Globus pallidus (tissue), 1 donor: ENCODE data around the gene ODF2.
"Not testable (repeated sequence)": the region's sequence is repeated elsewhere in the genome, so short reads cannot be mapped to it uniquely, and the experiment has no call there.

Experiments used
- DNase-seq: peaks from one replicate; pipeline ENCODE4 v3.0.0-alpha.2; 2015; ENCODE audit warnings: low spot score

ODF2 gene

GRCh38 chr9:128455849-128456612 lies at the start of gene ODF2:
Gene ODF2 (plus strand): TSS chr9:128456006. CDS start chr9:128456092, 86 bp downstream.
- DNase-seq: peak; percentile 96

GRCh38 chr9:128406848-128407391 lies 48.9 kb upstream of the ODF2 start:
- DNase-seq: no peak

GRCh38 chr9:128408963-128409431 lies 46.8 kb upstream of the ODF2 start:
- peak; percentile 96 for DNase-seq

- no peak for DNase-seq
Measured at GRCh38 chr9:128409450-128409849, 46.4 kb upstream of the ODF2 start.

GRCh38 chr9:128409978-128410377 lies 45.8 kb upstream of the ODF2 start:
- peak; percentile 82 for DNase-seq

GRCh38 chr9:128411364-128412119 lies 44.3 kb upstream of the ODF2 start:
- DNase-seq: peak; percentile 70

- DNase-seq: peak; percentile 95
Measured at GRCh38 chr9:128412120-128412790, 43.6 kb upstream of the ODF2 start.

- DNase-seq: not testable (repeated sequence)
Measured at GRCh38 chr9:128413728-128414127, 42.1 kb upstream of the ODF2 start.

GRCh38 chr9:128414461-128414860 lies 41.3 kb upstream of the ODF2 start:
- no peak for DNase-seq

- no peak for DNase-seq
Measured at GRCh38 chr9:128415281-128415680, 40.5 kb upstream of the ODF2 start.

- no peak for DNase-seq
Measured at GRCh38 chr9:128416014-128416413, 39.8 kb upstream of the ODF2 start.

GRCh38 chr9:128416432-128417019 lies 39.3 kb upstream of the ODF2 start:
- no peak for DNase-seq

GRCh38 chr9:128419061-128419925 lies 36.5 kb upstream of the ODF2 start:
- DNase-seq: peak; percentile 63

GRCh38 chr9:128420060-128420650 lies 35.7 kb upstream of the ODF2 start:
- peak; percentile 74 for DNase-seq

GRCh38 chr9:128420651-128421481 lies 34.9 kb upstream of the ODF2 start, which contains the start of gene CERCAM:
Gene CERCAM (plus strand): TSS chr9:128420857. CDS start chr9:128420878, 21 bp downstream.
- DNase-seq: peak; percentile 66

GRCh38 chr9:128421482-128421996 lies 34.3 kb upstream of the ODF2 start:
- no peak for DNase-seq

GRCh38 chr9:128422022-128422782 lies 33.6 kb upstream of the ODF2 start:
- DNase-seq: not testable (repeated sequence)

- no peak for DNase-seq
Measured at GRCh38 chr9:128422783-128423150, 33.0 kb upstream of the ODF2 start.
